GM12875 (cell line): ENCODE results near the gene GPR27.

Source experiments
- H3K4me3 ChIP-seq: one replicate; pipeline ENCODE4 v1.5.1; 2011; ENCODE audit warnings: low read depth, low read length, control low read depth
- TF ChIP-seq, protein P1 (sequence below): IDR thresholded peaks from 2 replicates; pipeline ENCODE4 v1.5.1; 2011; ENCODE audit warnings: low read depth, mild to moderate bottlenecking, control low read depth, inconsistent platforms, low read length, moderate library complexity, borderline replicate concordance; ENCODE audit not compliant: insufficient read depth

The GPR27 gene

DNA sequence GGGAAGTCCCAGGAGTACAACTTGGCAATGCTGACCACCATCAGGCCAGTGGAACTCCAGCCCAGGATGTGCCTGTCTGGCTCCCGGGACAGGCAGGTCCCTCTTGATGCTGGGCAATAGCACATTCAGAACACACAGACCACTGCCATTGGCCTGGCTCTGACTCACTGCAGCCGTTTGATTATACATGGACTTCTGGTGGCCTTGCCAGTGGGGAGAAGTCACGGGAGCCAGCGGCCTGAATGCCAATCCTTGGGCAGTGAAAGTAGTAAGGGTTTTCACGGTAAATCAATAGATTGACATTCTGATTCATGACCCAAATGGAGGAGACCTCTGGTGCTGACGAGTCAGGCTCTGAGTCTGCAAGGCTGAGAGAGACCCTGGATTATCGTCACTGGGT, 43.8 kb downstream of the GPR27 start:
- H3K4me3 ChIP-seq: no peak overlapping the region
- TF ChIP-seq, protein P1, sequence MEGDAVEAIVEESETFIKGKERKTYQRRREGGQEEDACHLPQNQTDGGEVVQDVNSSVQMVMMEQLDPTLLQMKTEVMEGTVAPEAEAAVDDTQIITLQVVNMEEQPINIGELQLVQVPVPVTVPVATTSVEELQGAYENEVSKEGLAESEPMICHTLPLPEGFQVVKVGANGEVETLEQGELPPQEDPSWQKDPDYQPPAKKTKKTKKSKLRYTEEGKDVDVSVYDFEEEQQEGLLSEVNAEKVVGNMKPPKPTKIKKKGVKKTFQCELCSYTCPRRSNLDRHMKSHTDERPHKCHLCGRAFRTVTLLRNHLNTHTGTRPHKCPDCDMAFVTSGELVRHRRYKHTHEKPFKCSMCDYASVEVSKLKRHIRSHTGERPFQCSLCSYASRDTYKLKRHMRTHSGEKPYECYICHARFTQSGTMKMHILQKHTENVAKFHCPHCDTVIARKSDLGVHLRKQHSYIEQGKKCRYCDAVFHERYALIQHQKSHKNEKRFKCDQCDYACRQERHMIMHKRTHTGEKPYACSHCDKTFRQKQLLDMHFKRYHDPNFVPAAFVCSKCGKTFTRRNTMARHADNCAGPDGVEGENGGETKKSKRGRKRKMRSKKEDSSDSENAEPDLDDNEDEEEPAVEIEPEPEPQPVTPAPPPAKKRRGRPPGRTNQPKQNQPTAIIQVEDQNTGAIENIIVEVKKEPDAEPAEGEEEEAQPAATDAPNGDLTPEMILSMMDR: no peak

- TF ChIP-seq, protein P1: no peak
- H3K4me3 ChIP-seq: no peak overlapping the region
Measured at GRCh38 chr3:71800023-71800422, 46.4 kb downstream of the GPR27 start.

GRCh38 chr3:71801986-71802385, 48.3 kb downstream of the GPR27 start:
- H3K4me3 ChIP-seq: no peak overlapping the region
- TF ChIP-seq, protein P1: no peak

- TF ChIP-seq, protein P1: no peak
- no peak overlapping the region for H3K4me3 ChIP-seq
Measured at GRCh38 chr3:71803248-71803647, 49.6 kb downstream of the GPR27 start.

DNA sequence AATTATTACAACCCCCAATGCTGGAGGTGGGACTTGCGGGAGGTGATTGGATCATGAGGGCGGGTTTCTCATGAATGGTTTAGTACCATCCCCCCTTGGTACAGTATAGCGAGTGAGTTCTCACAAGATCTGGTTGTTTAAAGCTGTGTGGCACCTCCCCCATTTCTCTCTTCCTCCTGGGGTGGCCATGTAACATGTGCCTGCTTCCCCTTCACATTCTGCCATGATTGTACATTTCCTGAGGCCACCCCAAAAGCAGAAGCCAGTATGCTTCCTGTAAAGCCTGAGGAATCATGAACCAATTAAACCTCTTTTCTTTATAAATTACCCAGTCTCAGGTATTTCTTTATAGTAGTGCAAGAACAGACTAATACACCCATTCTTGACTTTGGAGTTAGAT, 51.5 kb downstream of the GPR27 start:
- H3K4me3 ChIP-seq: no peak overlapping the region
- TF ChIP-seq, protein P1: no peak

DNA sequence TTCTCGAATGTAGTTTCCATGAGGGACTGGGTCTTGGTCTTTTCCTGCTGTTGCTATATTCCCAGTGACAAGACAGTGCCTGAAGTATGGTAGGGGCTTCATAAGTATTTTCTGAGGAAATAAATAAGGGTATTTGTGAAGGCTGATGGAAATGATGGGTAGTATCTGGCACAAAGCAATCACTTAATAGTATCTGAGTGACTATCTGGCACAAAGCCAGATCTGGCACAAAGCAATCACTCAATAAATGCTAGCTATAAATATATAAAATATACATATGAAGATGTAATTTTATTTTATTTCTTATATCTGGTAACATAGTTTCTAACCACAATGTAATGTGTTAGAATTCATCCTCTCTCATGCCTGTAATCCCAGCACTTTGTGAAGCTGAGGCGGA, 52.0 kb downstream of the GPR27 start:
- TF ChIP-seq, protein P1: no peak
- H3K4me3 ChIP-seq: no peak overlapping the region
